SK-N-SH treated with all-trans-retinoic acid at 6 μM for 48 hours (cell line): ENCODE data around the gene F7.

Experiments used
- ARNTL ChIP-seq: fragments of 450-650 bp; formaldehyde crosslinking; IDR thresholded peaks from 2 replicates; pipeline ENCODE4 v1.5.0; 2020; ENCODE audit warnings: low read depth, mild to moderate bottlenecking, moderate library complexity, borderline replicate concordance
- PATZ1 ChIP-seq: fragments of 250-450 bp; sonication (Bioruptor Pico); IDR thresholded peaks from 2 replicates; pipeline ENCODE4 v1.8.0; 2020; ENCODE audit warnings: mild to moderate bottlenecking, moderate library complexity, borderline replicate concordance
- TCF4 ChIP-seq: fragments of 250-450 bp; sonication (Bioruptor Pico); IDR thresholded peaks from 2 replicates; pipeline ENCODE4 v1.8.0; 2021; ENCODE audit warnings: mild to moderate bottlenecking, moderate library complexity, borderline replicate concordance
- ZNF565 ChIP-seq: fragments of 450-650 bp; formaldehyde crosslinking; conservative IDR thresholded peaks from 2 replicates; pipeline ENCODE4 v1.5.0; 2020; ENCODE audit warnings: low read depth, mild to moderate bottlenecking, moderate library complexity

- TF ChIP-seq ZNF565 (CRISPR knock-in tag): no peak
- no peak for TF ChIP-seq ARNTL (CRISPR knock-in tag)
- no peak for TF ChIP-seq TCF4 (CRISPR knock-in tag)
- no peak for TF ChIP-seq PATZ1 (CRISPR knock-in tag)
These were observed 45.7 kb upstream of the F7 start for GRCh38 chr13:113059891-113060290.
